Occipital lobe (tissue), 2 donors: ENCODE data around the gene SLIT1. TPM values are rescaled to one million over a fixed set of nuclear protein-coding genes. Genes with fewer than 3 reads are reported as not detected.

ENCODE experiments used
- DNase-seq: peaks from one replicate; lab custom pipeline; 2025; lab: John Stamatoyannopoulos, UW
- total RNA-seq: library from RNA; depleted of rRNA; stranded (reverse); fragments of >200 nt; gene quantifications from one replicate; pipeline ENCODE4 v1.2.3, GENCODE V29; 2014

The SLIT1 gene
- total RNA-seq, 1 donor from 2014 or later: 42.7 TPM

DNA sequence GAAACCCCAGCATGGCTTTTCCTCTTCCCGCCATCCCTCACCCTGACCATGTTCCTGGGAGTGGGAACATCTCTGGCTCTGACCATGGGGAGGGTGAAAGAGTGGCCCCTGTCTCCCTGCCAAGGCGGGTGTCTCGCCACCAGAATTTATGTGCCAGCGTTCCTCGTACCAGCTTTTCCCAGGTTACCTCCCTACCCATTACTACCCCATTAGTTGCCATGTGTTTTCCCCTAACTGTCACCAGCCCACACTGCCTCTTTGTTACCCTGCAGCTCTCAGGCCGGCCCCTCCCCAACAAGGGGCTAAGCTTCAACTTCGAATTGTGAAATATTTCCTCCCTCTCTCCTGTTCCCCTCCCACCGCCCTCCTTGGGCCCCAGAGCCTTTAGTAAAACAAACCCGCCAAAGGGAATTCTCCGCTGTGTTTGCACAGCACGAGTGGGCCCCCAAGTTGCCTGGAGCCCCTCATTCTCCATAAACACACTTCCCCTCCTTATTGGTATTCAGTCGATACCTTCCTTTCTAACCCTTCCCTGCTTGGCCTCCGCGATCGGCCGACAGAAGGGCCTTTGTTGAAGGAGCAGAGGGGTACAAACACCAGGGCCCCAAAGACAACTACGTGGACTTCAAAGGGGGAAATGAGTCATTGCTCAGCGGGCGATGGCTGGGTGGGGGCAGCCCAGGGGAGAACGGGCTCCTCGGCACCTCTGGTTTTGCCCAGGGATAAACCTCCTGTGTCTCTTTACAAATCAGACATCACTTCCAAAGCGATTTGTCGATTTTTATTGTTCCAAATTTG, 45.5 kb downstream of the SLIT1 start:
- DNase-seq: no peak

DNA sequence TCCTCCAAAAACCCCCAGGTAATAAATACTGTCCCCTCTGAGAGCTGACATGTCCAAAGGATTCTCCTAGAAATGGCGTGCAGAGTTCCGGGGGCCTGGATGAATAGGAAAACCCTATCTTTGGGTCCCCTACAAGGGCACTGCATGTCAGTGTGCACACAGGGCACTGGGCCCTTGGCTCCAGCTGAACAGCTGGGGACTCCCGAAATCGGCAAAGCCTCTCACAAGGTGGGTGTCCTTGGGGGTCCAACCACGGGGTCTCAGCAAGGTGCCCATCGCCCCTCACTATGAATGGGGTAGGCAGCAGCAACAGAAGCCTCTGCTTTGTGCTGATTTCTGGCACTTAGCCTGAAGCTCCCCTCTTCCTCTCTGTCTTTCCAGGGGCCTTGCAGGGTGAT, 46.1 kb downstream of the SLIT1 start:
- DNase-seq: no peak

DNA sequence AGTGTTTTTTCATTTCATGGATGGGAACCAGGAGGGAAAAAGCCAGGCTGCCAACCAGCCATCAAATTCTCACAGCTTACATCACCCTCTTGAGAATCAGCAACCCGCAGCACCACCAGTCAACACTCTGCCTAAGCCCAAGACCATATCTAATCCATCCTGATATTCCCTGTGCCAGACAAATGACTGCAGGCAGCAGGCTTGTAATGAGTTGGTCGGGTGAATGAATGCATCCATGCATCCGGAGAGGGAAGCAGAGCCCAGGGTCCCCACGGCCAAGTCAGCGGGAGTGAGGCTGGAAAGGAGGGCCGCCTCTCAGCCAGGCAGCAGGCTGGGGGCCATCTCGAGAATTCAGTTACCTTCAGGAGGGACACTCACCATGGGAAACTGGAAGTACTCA, 46.9 kb downstream of the SLIT1 start:
- DNase-seq: no peak

DNA sequence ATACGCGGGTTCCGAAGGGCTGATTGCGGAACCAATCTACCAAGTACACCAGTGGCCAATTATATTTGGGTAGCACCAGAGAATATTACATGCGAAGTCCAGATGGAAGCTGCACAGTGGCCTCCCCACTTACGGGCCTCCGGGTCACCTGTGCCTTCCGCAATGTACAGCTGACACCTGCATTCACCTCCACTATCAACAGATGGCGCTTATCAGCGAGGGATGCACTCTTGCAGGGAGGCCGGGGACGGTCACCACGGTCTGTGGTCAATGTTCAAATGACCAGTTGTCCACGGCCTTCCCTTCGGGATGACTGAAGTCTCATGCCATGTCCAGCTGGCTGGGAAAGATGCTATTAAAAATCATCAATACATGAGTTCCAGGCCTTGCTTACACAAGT, 47.6 kb downstream of the SLIT1 start:
- DNase-seq: no peak

DNA sequence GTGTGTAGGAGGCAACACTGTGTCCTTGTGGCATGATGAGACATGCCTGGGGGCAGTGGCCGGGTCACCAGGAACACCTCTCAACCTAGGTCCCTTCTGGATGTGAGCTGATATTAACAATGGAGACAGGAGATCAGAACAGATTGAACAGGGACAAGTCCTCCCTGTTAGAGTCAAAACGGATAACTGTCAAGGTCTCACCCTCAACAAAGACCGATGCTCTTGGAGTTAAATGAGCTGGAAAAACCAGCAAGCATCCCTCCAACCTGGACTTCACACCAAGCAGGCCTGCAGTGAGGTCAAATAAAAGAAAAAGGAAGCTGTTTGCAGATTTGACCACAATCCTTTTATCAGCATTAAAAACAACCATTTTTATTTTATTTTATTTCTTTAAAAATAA, 49.0 kb downstream of the SLIT1 start:
- DNase-seq: no peak

DNA sequence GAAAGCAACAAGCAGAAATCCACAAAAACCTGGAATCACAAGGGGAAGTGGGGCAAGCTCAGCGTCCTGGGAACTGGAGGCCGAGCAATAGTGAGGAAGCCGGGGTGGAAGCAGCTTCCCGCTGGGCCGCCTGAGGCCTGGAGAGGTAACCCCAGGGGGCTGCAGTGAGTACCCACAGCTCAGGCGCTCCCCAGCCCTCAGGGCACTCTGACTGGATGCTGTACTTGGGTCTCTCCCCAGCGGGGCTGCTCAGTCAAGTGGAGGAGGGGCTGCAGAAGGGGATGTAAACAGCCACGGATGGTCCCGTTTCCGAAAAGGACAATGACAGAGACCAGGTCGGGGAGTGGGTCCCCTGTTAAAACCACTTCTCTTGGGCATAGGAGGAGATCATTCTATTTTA, 50.3 kb downstream of the SLIT1 start:
- no peak for DNase-seq

DNA sequence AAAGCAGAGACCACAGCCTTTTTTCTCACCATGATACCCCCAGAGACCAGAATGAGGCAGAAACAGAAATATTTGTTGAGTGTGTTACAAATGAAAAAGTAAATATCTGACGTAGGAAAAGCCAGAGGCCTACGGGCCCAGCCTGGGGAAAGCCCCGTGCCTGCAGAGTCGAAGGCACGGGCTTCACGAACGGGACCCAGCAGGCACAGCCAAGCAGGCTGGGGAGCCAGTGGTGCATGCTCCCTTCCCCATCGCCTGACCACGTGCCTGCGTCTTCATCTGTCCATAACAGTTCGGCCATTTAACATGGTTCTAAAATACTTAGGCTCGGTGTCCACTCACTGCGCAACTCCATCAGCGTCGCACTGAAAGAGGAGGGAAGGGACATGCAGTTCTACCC, 50.8 kb downstream of the SLIT1 start:
- DNase-seq: no peak

DNA sequence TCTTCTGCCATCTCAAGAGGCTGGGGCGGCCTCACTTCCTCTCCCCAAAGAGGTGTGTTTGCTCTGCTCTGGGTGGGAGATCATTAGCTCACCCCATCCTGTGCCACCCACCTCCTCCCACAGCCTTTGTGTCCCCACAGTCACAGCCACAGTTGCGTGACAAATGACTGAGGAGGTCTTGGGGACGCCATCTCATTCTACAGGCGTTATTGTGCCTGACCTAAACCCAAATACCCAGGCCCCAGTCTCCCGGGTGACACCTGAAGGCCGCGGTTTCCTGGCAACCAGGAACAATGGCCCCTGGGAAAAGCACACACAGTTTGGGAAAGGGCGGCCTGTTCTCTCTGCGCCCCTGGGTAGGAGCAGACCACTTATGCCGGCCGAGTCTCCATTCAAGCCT, 51.6 kb downstream of the SLIT1 start:
- no peak for DNase-seq

DNA sequence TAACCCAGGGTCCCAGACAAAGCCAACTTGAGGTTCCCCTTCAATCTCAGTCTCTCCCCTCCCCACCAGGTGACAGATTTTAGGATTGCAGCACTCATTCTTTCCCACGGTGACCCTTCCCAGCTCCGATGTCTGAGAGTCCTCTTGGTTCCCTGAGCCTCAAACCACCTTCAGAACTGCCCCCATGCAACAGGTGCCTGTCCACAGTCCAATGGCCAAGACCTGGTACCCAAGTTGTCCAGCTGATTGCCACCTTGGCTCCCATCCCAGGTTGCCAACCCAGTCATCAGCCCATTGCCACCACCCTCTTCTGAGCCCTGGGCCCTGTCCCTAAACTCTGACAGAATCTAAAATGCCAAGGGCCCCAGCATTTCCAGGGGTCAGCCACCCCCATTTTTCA, 53.5 kb downstream of the SLIT1 start:
- no peak for DNase-seq

DNA sequence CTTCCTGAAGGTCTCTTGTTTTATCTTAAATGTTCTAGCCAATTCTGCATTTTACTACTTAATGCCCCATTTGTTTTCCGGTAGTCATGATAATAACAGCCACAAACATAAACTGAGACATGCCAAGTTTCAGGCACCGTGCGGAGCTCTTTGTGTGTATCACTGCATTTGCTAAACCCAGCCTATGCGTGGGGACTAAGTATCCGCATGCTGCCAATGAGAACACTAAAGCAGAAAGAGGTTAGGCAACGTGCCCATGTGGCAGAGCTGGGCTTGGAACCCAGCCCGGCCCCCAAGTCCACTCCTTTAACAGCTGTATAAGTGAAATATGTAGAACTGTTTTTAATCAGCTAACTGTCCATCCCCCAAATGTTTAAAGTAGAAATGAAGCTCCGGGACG, 54.1 kb downstream of the SLIT1 start:
- peak; percentile 22 for DNase-seq

DNA sequence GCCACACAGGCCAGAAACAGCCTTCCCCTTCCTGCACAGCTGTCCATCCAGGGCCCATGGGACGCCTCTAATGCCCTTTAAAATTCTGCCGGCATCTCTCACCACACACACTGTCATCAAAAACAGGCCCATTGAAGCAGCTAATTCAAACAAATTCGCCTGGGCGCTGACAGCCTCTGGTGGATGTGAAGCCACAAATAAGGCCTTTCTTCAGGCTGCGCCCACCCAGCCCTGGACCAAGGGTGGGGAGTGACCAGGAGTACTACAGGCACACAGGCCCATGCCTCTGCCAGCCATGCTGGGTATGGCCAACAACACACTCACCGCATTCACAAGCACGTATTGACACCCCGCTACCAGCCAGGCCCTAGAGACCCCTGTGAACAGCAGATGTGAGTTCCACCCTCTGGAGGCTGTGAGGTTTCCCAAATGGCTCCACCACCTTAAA, 54.6 kb downstream of the SLIT1 start:
- DNase-seq: no peak

DNA sequence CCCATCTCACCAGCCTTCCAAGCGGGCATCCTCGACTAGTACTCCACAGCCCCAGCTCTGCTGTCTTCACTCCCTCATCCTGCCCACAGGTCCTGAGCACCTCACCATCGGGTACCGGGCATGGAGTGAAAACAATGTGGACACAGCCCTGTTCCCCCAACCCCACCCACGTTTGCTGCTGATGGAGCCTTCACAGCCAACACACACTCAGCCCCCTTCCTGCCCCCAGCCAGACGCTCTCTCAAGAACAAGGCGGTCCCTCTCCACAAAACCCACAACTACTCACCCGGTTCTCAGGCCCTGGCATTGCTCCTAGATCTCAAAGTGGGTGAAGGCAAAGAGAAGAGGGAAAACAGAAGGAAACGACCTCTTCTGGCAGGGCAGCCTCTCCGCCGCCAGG, 56.1 kb downstream of the SLIT1 start:
- no peak for DNase-seq

DNA sequence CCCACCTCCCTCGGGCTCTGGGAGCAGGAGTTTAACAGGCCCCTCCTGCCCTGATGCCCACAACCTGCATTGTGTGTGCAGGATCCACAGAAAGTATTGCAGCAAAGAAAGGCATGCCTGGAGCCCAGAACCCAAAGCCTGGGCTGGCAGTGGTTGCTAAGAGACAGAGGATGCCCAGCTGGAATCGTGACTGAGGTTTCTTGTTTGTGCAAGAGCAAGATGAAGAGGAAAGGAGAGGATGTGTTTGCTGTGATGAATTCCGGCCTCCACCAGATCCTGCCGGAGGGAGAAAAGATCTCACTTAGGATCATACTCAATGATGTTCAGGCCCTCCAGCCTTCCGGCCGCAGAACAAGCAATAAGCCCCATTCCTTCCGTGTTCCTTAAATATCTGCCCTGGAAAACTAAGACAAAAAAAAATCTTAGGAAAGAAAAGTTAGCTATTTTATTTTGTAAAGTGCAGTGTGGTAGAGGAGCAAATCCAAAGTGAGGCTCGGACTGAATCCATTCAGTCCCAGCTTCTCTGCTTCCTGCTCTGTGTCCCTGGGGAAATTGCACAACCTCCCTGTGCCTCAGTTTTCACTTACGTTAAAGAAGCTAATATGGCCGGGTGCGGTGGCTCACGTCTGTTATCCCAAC, 57.1 kb downstream of the SLIT1 start:
- peak; percentile 63 for DNase-seq

DNA sequence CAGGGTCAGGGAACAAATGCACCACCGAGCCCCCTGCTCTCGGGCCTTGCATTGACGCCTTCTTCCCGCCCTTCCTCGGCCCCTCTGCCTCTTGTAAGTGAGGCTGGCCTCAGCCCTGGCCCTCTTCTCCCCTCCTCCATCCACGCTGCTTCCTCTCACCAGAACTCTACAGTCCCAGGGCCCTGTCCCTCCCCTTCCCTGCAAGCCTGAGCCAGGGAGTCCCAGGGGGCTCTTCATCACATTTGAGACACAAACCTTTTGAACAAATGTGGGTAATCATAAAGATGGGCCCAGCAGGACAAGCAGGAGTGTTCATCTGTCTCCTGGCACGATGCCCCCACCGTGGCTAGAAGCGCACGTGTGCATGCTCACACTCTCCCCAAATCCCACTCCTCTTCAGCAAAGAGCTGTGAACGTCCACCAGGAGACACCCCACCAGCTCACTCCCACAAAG, 57.7 kb downstream of the SLIT1 start:
- no peak for DNase-seq

DNA sequence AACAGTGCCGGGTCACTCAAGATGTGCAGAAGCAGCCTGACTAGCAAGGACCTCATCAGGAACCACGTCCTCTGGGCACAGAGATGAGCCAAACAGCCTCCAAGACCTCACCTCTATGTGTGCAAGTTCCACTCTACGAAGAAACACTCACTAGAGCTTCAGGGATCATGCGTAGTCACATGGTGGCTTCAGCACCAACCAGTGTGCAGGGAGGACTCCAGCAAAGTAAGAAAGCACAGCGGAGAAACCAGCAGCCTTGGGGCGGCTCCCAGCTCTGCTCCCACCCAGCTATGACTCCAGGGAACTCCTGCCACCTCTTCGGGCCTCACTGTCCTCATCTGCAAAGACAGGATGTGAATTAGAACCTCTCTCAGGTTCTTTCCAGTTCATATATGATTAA, 58.2 kb downstream of the SLIT1 start:
- no peak for DNase-seq

DNA sequence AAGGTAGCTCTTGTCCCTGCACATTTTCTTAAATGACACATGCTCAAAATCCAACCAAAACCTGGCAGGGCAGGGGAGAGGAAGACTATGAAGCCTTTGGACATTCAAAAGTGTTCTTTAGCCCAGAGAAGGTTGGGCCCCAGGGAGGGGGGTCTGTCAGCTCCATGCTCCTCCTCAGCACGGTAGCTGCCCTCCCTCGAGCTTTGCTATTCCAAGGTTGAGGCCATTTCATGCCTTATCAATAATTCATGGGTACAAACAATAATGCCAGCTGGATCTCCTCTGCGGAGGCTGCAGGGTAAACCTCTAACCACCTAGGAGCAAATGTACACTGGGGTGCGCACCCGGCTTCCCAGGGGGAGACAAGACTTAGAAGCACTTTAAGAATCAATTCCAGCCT, 61.5 kb downstream of the SLIT1 start:
- no peak for DNase-seq

DNA sequence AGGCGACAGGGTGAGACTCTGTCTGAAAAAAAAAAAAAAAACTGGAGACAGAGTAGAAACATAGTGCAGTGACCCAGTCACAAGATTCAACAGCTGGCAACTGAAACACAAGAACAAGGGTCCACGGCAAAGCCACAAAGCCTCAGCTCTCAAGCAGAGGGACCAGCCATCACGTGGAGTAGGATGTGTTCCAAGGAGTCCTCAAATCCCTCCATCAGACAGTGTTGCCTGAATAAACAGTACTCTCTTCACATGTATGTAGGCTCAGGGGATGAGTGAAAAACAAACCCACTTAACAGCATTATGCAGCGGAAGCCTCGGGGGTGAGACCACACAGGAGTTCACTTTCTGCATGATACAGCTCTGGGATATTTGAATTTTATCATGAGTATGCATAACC, 62.0 kb downstream of the SLIT1 start:
- DNase-seq: no peak

DNA sequence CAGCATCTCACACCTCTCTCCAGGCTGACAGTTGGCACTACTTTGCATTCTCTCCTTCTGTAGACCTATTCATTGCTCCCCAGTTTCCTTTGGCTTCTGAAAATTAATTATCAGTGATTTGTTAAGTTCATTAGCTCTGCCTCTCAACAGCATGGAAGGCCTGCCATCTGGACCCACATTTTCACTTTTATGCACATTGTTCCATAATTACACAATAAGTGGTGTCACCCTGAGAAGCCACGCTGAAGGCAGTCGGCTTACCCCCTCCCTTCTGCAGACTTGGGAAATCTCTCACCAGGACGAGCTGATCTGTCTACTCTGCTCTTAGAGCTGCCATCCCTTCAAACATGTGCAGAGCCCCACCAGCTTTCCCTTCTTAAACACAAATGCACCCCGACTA, 64.7 kb downstream of the SLIT1 start:
- DNase-seq: no peak

DNA sequence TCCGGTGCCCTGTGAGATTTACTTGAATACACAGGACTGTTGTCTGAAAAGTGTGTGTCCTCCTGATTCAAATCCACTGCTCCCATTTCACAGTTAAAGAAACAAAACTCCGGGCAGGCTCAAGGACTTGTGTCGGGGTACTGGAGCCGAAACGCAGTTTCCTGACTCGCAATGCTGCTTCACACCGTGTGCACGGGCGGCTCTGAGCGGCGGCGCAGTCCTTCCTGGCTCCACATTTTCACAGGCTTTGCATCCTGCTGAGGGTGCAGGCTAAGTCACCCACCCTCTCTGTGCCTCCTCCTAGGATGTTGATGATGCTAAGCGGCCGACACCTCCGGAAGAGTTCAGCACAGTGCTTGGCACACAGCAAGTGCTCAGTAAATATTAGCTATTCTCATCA, 65.4 kb downstream of the SLIT1 start:
- DNase-seq: no peak

DNA sequence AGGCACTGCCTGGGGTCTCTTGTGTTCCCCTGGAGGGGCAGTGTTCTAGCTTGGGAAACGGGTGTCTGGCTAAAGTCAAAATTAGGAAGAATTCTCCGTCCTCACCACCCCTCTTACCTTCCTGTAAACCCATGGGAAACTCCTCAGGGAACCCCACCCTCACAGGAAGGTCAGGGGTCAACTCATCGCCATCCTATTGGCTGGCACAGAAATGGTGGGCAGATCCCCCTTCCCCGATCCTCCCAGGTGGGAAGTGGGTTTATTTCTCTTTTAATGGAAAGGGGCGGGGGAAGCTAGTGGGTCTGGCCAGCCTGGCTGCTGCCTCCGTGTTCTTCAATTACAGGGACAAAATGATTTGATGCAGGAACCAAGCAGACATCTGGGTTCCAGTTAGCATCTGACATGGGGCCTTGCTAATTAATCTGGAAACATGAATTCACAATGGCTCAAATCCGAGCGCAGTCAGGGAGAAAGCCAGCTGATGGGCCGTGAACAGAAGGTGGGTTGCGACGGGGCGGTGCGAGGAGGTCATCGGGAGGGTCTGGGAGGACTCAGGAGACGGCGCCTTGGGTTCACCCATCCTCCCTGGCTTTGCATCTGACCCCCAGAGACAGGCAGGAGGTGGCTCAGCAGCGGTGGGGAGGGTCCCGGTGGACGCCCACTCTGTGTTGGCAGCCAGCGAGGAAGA, 66.6 kb downstream of the SLIT1 start:
- no peak for DNase-seq

DNA sequence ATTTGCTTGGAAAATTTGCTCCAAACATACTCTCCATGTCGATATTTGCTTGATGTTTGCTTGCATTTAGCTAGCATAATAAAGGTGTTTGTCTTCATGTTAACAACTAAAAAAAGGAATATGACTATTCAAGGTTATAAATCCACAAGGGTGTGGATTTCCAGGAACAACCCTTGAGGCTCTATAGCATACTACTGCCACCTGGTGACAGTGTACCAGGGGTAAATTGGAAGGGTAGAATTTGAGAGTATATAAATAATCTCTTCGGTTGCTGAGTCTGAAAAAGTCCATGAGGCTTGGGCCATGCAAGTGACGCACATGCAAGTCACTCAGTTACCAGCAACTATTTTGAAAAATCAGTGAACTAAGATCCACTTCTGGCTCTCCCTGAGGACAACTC, 68.4 kb downstream of the SLIT1 start:
- DNase-seq: no peak

DNA sequence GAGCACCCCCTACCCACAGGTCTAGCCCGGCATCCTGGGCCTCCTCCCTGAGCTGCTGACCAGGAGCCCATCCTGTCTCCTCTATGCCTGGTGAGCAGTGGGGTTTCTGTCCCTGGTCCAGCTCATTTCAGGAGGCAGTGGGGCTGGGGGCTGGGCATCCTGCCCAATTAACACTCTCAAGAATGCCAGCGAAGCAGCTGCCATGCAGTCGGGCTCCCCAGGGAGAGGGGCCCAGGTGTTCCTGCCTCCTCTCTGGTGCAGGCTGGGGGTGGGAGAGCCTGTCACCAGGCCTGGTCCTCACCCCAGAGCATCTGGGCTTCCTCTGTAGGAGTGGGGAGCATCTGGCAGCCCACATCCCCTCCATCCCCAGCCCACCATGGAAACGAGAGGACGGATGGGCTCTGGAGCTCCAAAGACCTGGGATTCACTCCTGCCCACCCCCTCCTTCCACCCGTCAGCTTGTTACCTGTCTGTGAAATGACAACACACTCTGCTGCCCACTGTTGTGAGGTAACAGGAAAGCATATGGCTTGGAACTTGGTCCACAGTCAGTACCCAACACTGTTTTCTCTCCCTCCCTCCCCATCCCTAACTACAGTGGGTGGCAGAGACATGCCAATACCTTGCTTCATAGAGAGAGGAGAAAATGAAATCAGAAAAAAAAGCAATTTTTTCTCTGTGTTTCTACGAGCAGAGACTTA, 69.1 kb downstream of the SLIT1 start:
- DNase-seq: no peak
